Liver (tissue), 3 donors: ENCODE data around the gene SESTD1.

Source experiments
- CTCF ChIP-seq: fragments of 150-350 bp; IDR thresholded peaks from 2 replicates; pipeline ENCODE4 v1.5.1; 2017; ENCODE audit warnings: improper control_type of control experiment, low read depth, low read length; ENCODE audit not compliant: missing input control
- EGR1 ChIP-seq, 2 donors: IDR thresholded peaks; 2 replicates each; pipeline ENCODE4 v1.6.1; 2016 to 2018; ENCODE audit warnings: antibody characterized with exemption in 2 of 2, low read depth in 2 of 2
- HNF4A ChIP-seq, 2 donors: conservative IDR thresholded peaks; 2 replicates each; pipeline ENCODE4 v1.6.1; 2016; ENCODE audit warnings: antibody characterized with exemption in 2 of 2, mild to moderate bottlenecking in 2 of 2
- RAD21 ChIP-seq, 2 donors: IDR thresholded peaks; 2 replicates each; pipeline ENCODE4 v1.6.1; 2016; ENCODE audit warnings: antibody characterized with exemption in 2 of 2, mild to moderate bottlenecking in 2 of 2
- SP1 ChIP-seq: IDR thresholded peaks from 2 replicates; pipeline ENCODE4 v1.6.1; 2018; ENCODE audit warnings: antibody characterized with exemption, mild to moderate bottlenecking
- ZBTB33 ChIP-seq: IDR thresholded peaks from 2 replicates; pipeline ENCODE4 v1.6.1; 2016; ENCODE audit warnings: antibody characterized with exemption
- donor health status: healthy.
- donor health status: healthy.

- TF ChIP-seq ZBTB33, result no peak
- no peak for TF ChIP-seq EGR1 (IDR thresholded peaks at IDR 0.05; ENCODE audit: low read depth in 2 of 2)
- no peak for TF ChIP-seq HNF4A (conservative IDR thresholded peaks at IDR 0.05)
- no peak for TF ChIP-seq CTCF
- TF ChIP-seq SP1, result no peak
- TF ChIP-seq RAD21 (IDR thresholded peaks at IDR 0.05), result no peak
Observed at GRCh38 chr2:179305125-179305524, 40.5 kb upstream of the SESTD1 start.
